ES-I3 (cell line): ENCODE measurements around the gene BUB1B.

Source experiments
- H3K36me3 ChIP-seq: 2 replicates; pipeline ENCODE4 v1.6.1; 2013; ENCODE audit warnings: mild to moderate bottlenecking, low read length, control low read depth, moderate library complexity; ENCODE audit not compliant: insufficient read depth
- H3K4me1 ChIP-seq: 2 replicates; pipeline ENCODE4 v1.6.1; 2013; ENCODE audit warnings: mild to moderate bottlenecking, control low read depth, low read length; ENCODE audit not compliant: insufficient read depth
- H3K9ac ChIP-seq: 2 replicates; pipeline ENCODE4 v1.6.1; 2013; ENCODE audit warnings: low read depth, mild to moderate bottlenecking, low read length, moderate library complexity
- H3K9me3 ChIP-seq: 2 replicates; pipeline ENCODE4 v1.6.1; 2013; ENCODE audit warnings: mild to moderate bottlenecking, low read length, moderate library complexity; ENCODE audit not compliant: control insufficient read depth, insufficient read depth

Gene BUB1B

GRCh38 chr15:40192942-40193341 lies 32.1 kb downstream of the BUB1B start:
- peaks cover 21% of the 10 kb centered on the region for H3K36me3 ChIP-seq
- no peak overlapping the region for H3K9ac ChIP-seq
- H3K9me3 ChIP-seq: no peaks in the 10 kb centered on the region
- H3K4me1 ChIP-seq: no peaks in the 10 kb centered on the region

GRCh38 chr15:40197434-40197833 lies 36.6 kb downstream of the BUB1B start:
- H3K36me3 ChIP-seq: peaks cover 38% of the 10 kb centered on the region

DNA sequence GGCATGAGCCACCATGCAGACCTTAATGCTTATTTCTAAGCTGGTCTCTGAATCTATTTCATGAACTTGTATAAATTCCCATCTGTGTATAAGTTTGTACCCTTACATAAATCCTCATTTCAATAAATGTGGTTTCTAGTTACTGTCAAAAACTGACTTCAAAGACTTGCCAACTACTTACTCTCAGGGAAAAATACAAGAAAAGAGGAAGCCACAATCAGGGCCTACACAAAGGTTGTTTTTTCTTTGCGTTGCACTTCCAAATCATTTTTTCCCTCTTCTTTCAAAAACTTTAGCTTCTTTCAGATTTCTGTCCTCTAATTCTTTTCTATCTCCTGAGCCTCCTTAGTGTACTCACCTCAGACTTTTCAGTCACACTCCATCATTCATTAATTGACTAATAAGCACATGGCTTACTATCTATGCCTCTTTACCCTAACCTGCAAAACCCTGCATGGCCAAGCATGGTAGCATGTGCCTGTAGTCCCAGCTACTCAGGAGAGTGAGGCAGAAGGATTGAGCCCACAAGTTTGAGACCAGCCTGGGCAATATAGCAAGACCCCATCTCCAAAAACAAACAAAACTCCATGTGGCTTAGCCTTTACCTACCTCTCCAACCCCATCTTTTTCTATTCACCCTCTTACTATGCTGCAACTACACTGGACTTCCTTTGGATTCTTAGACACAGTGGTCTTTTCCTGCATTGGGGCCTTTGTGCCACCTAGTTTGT lies 37.7 kb downstream of the BUB1B start:
- no peaks in the 10 kb centered on the region for H3K9me3 ChIP-seq
- H3K4me1 ChIP-seq: no peaks in the 10 kb centered on the region
- no peak overlapping the region for H3K9ac ChIP-seq
- peaks cover 41% of the 10 kb centered on the region for H3K36me3 ChIP-seq

More at GRCh38 chr15:40197434-40197833, 36.6 kb downstream of the BUB1B start:
- H3K4me1 ChIP-seq: no peaks in the 10 kb centered on the region
- no peak overlapping the region for H3K9ac ChIP-seq
- H3K9me3 ChIP-seq: no peaks in the 10 kb centered on the region

DNA sequence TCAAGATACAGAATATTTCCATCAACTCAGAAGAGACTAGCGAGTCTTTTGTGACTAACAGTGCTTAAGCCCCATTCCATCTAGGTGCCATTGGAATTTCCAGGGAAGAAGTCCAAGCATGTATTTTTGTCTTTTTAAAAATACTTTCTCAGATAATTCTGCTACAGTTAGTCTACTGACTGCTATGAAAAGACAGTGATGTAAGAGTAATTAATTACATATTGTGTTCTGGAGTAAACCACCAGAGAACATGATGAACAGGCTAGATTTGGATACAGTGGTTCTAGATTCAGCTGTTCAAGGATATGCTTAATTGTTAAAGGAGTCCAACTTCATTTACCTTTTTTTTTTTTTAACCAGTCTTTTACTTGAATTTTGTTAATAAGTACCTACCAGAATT lies 43.2 kb downstream of the BUB1B start:
- H3K36me3 ChIP-seq: peaks cover 25% of the 10 kb centered on the region
- no peaks in the 10 kb centered on the region for H3K9me3 ChIP-seq
- H3K4me1 ChIP-seq: no peaks in the 10 kb centered on the region
- no peak overlapping the region for H3K9ac ChIP-seq

DNA sequence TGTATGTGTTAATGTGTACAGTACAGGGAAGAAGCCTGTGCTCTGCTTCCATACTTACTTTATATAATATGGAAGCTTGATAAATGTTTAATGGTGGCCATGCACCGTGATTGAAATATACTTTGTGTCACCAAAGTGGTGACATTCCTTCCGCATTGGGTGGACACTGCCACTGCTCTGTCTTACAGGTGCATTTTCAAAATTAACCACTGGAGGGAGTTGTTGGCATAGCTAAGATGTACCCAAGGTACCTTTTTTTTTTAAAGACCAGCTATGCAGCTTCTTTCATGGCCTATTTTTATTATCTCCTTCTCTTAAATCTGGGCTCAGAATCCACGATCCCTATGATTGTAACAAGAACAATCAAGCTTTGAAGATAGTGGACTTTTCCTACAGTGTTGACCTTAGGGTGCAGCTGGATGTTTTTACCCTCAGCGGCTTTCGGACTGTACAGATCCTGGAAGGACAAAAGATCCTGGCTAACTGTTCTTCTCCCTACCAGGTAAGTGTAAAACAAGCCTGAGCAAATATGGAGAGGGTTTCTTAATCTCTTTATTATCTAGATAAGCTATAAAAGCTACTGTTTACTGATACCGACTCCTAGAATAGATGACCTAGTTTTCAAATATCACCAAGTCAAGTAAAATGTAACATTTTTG lies 56.4 kb downstream of the BUB1B start:
- Histone ChIP-seq H3K9me3 (no peaks in the 10 kb centered on the region), H3K9ac (no peak overlapping the region), H3K4me1 (no peaks in the 10 kb centered on the region), H3K36me3 (peaks cover 21% of the 10 kb centered on the region)

GRCh38 chr15:40219801-40220200 lies 58.9 kb downstream of the BUB1B start:
- Histone ChIP-seq H3K36me3 (peaks cover 20% of the 10 kb centered on the region), H3K9ac (no peak overlapping the region), H3K4me1 (no peaks in the 10 kb centered on the region), H3K9me3 (no peaks in the 10 kb centered on the region)

DNA sequence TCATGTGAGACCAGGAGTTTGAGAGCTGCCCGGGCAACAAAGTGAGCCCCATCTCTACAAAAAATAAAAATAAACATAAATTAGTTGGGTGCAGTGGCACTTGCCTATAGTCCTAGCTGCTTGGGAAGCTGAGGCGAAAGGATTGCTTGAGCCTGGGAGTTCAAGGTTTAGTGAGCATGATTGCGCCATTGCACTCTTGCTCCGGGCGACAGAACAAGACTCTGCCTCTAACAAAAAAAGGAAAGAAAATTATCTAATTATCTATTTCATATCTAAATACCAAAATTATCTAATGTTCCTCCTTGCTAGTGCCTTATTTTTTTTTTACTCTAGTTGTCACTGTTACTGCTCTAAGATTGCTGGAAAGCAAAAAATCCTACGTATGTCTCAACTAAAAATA lies 61.3 kb downstream of the BUB1B start:
- no peaks in the 10 kb centered on the region for H3K4me1 ChIP-seq
- H3K9me3 ChIP-seq: no peaks in the 10 kb centered on the region
- H3K9ac ChIP-seq: no peak overlapping the region
- peaks cover 20% of the 10 kb centered on the region for H3K36me3 ChIP-seq

- no peak overlapping the region for H3K9ac ChIP-seq
- peaks cover 4% of the 10 kb centered on the region; the same call in 1 of the 2 replicates for H3K36me3 ChIP-seq
- no peaks in the 10 kb centered on the region for H3K9me3 ChIP-seq
- no peaks in the 10 kb centered on the region for H3K4me1 ChIP-seq
These were observed 65.9 kb downstream of the BUB1B start for GRCh38 chr15:40226736-40227135.

DNA sequence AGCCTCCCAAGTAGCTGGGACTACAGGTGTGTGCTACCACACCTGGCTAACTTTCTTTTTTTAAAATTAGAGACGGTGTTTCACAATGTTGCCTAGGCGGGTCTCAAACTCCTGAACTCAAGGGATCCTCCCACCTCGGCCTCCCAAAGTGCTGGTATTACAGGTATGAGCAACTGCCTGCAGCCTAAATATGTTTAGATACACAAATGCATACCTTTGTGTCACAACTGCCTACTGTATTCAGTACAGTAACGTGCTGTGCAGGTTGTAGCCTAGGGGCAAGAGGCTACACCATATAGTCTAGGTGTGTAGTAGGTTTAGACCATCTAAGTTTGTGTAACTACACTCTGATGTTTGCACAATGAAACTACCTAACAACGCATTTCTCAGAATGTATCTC lies 68.4 kb downstream of the BUB1B start:
- Histone ChIP-seq H3K9me3 (no peaks in the 10 kb centered on the region), H3K4me1 (peaks cover 4% of the 10 kb centered on the region; the same call in 1 of the 2 replicates), H3K36me3 (no peaks in the 10 kb centered on the region; the same call in 1 of the 2 replicates), H3K9ac (no peak overlapping the region)

DNA sequence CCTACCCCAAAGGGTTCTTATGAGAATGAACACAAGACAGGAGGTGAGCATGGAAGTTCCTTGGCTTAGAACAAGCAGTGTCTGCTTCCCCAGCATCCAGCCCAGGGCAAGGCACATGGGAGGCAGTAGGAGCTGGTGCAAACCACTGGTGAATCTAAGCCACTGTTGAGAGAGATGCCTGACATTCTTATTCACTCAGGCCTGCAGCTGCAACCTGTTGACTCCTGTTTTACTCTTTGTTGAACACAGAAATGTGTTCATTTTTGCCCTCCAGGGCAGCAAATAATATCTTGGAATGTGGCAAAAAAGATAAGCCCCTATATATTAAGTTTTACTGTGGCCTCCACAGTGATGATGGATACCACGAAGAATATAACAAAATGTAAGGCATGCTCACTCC lies 69.1 kb downstream of the BUB1B start:
- Histone ChIP-seq H3K36me3 (no peaks in the 10 kb centered on the region; the same call in 1 of the 2 replicates), H3K4me1 (peaks cover 8% of the 10 kb centered on the region; the same call in 1 of the 2 replicates), H3K9ac (no peak overlapping the region), H3K9me3 (no peaks in the 10 kb centered on the region)

DNA sequence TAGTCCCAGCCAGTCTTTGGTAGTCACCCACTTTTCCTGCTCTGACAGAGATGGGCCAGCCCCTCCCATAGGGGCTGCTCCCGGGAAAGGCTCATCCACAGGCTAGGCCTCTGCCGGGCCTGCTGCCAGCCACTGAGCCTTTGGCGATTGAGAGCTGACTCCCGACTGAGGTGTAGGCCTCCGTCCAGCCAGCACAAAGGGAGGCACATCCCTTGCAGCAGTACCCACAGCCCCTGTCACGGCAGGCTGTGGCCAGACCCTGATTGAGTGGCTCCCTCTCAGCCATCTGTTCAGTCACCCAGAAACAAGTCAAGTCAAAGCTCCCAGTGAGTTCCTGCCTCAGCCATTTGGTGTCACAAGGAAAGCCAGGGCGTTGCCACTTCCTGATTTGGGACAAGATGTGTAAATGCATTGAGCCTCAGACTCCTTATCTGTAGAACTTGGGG lies 71.8 kb downstream of the BUB1B start:
- Histone ChIP-seq H3K4me1 (peaks cover 8% of the 10 kb centered on the region; the same call in 1 of the 2 replicates), H3K36me3 (no peaks in the 10 kb centered on the region; the same call in 1 of the 2 replicates), H3K9ac (no peak overlapping the region), H3K9me3 (no peaks in the 10 kb centered on the region)

DNA sequence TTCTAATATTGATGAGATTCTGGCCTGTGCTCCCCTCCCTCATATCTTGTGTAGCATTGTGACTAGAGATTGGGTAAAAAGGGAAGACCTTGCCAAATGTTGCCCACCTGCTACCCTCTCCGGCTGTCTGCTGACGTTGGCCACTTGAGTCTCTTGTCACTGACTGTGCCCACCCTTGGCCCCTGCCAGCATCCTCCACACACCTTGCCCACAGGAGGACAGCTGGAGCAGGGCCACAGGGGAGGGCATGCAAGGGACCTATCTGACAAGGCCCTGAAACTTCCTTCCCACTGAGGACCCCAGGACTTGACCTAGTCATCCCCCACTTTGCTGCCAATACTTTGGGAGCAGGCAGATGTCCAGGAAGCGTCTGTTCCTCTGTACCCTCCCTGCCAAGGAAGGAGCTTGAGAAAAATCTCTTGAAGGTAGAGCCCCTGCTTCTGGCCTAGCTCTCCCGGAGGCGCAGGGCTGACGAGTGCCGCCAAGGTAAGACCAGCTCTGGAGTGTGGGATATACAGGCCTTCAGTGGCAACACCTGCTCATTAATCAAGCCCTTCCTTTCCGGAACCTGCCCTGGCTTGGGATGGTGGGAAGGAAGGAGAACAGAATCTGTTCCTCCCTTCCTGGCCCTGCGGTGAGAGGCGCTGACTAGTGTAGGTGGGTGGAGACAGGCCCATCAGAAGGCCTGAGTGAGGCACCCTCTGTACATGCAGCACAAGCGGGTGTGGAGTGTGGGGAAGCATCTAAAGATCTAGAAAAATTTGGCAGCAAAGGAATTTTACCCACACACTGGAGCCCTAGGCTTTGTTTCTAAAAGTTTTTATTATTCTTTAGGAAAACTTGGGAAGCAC lies 73.1 kb downstream of the BUB1B start:
- no peaks in the 10 kb centered on the region for H3K9me3 ChIP-seq
- H3K4me1 ChIP-seq: peaks cover 15% of the 10 kb centered on the region
- H3K36me3 ChIP-seq: no peaks in the 10 kb centered on the region; the same call in 1 of the 2 replicates
- H3K9ac ChIP-seq: no peak overlapping the region

GRCh38 chr15:40234783-40235182 lies 73.9 kb downstream of the BUB1B start:
- Histone ChIP-seq H3K36me3 (no peaks in the 10 kb centered on the region; the same call in 1 of the 2 replicates), H3K9ac (no peak overlapping the region), H3K4me1 (peaks cover 22% of the 10 kb centered on the region), H3K9me3 (no peaks in the 10 kb centered on the region)

- Histone ChIP-seq H3K4me1 (peaks cover 22% of the 10 kb centered on the region), H3K36me3 (no peaks in the 10 kb centered on the region; the same call in 1 of the 2 replicates)
These were observed 74.5 kb downstream of the BUB1B start for GRCh38 chr15:40235201-40235885.

More at GRCh38 chr15:40235201-40235885, 74.5 kb downstream of the BUB1B start:
- H3K9me3 ChIP-seq: no peaks in the 10 kb centered on the region
- no peak overlapping the region for H3K9ac ChIP-seq
